HT1080 (cell line): Measurements from ENCODE around the gene SMARCD2. TPM values are rescaled to one million over a fixed set of nuclear protein-coding genes. Genes with fewer than 3 reads are reported as not detected.
A peak's percentile ranks its signal among the peaks of the same experiment; 100 is the strongest.

ENCODE experiments used
- DNase-seq: peaks from one replicate; pipeline ENCODE4 v3.0.0-alpha.2; 2015; ENCODE audit warnings: low read depth
- total RNA-seq: library from RNA; depleted of rRNA; stranded (reverse); fragments of >200 nt; shearing (Covaris generic); gene quantifications from 2 replicates; pipeline ENCODE4 v1.2.3, GENCODE V29; 2014

SMARCD2 gene
- total RNA-seq, 1 experiment from 2014 or later: 99.5 TPM

DNA sequence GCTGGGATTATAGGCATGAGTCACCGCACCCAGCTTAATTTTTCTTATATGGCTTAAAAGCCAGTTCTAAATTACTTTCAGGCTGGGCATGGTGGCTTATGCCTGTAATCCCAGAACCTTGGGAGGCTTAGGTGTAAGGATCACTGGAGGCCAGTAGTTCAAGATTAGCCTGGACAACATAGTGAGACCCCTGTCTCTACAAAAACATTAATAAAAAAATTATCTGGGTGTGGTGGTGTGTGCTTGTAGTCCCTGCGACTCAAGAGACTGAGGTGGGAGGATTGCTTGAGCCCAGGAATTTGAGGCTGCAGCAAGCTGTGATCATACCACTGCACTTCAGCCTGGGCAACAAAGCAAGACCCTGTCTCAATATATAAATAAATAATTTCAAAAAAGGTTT lies 10.8 kb upstream of the SMARCD2 start:
- no peak for DNase-seq

DNA sequence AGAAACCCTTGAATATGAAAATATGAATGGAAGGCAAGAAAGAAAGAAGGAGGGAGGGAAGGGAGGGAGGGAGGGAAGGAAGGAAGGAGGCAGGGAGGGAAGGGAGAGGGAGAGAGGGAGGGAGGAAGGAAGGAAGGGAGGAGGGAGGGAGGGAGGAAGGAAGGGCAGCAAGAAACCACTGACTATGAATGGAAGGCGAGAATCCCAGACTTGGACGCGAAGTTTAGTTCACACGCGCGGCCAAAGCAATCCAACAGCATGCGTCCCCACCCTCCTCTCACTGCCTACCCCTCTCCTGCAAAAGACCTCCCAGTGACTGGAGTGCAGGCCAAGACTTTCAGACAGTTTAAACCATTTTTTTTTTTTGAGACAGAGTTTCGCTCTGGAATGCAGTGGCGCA lies 7.9 kb upstream of the SMARCD2 start:
- DNase-seq: no peak

DNA sequence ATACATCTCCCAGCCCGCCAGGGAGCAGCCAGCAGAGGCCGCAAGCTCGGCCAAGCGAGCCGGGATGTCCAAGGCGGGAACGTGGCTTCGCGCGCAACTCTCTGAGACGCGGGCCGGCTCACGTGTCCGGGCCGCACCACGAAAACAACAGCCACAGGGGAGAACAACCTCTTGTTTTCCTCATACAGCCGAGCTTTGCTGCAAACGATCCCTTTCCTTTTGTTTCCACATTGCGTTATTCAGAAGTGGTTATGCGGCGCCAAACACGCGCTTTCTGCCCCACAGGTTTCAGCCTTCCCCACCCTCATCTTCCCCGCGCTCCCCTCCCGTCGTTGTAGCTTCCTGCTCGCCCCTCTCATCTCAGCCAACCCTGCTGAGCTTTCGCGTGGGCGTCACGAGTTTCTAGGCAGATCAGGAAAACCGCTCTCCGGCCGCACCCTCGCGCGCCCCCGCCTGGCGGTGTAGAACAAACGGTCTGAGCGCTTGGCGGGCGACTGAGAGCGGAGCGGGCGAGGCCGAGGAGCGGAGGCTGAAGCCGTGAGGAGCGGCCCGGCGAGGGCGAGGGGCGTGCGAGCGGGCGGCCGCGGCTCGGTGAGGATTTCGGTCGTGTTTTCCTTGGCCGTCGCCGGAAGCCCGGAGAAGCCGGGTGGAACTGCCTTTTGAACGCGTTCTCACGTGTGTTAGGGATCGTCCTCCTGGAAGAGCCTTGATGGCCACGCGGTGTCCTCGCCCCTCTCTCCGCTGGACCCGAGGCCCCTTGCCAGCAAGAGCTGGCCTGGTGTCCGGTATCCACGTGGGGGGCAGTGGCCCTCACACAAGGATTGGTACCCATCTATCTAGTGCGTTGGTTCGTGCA lies 6.6 kb upstream of the SMARCD2 start:
- peak; percentile 30 for DNase-seq

DNA sequence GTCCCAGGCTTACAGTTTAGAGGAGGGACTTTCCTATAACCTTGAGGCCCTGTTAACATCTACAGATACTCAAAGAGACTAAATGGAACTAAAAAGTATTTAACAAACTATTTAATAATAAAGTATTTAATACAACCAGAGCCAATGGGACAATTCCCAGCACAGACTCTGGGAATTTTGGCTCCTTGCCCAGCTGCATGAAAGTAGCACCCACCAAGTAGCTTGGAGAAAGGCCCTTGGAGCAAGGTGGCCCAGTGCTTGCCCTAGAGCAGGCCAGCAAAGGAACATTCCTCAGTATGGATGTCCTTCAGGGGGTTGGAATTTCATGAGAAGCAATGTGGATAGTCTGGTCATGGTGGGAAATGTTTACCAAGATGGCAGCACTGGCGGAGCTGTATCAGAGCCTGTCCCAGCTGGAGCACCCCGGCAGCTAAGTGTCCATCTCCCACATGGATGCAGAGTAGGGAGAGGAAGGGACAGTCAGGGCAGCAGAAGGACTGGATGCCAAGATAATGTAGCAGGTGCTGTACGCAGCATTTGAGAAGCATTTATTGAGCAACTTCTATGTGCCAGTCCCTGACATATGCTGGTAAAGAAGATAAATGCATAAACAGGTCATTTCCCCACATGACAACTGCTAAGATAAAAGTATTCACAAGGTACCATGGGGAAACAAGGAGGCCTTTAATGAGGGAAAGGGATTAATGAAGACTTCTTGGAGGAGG lies 5.2 kb upstream of the SMARCD2 start:
- no peak for DNase-seq

DNA sequence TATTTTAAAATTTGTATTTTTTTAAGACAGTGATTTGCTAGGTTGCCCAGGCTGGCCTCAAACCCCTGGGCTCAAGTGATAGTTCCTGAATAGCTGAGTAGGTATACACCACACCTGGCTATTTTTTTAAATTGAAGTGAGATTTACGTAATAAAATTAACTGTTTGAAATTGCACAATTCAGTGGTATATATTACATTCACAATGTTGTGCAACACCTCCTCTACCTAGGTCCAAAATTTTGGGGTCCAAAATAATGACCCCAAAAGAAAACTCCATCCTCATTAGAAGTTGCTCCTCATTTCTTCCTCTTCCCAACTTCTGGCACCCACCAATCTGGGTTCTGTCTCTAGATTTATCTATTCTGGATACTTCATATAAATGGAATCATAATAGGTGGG lies 3.0 kb upstream of the SMARCD2 start:
- DNase-seq: no peak

DNA sequence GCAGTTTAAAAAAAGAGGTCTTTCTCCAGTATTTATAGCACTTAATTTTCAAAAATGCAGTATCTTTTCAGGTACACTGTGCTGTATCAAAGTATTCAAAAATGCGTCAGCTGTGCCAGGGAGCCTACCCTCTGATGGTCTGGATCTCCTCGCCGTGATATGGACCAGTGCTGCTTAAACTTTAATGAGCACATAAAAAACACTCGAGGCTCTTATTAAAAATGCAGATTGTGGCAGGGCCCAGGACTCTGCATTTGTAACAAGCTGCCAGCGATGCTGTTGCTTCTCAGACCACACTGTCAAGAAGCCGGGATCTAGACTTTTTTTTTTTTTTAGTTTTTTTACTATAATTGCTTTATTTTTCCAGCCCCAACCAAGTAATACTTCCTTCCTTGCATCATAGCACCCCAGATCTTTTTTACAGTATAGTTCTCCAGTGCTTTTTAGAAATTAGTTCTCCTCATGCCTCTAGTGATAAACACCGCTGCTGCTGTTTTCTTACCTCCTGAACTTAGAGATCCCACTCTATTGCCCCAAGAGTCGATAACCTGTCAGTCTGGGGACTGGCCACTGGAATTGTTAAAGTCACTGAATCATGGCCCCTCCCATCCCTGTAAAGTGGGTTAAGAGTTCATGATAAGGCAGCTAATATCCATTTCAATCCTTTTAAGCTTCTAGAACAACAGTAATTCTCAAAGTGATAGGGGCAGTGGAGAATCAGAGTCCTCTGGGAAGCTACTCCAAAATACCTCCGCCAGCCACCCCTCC lies 1.6 kb upstream of the SMARCD2 start:
- DNase-seq: no peak

DNA sequence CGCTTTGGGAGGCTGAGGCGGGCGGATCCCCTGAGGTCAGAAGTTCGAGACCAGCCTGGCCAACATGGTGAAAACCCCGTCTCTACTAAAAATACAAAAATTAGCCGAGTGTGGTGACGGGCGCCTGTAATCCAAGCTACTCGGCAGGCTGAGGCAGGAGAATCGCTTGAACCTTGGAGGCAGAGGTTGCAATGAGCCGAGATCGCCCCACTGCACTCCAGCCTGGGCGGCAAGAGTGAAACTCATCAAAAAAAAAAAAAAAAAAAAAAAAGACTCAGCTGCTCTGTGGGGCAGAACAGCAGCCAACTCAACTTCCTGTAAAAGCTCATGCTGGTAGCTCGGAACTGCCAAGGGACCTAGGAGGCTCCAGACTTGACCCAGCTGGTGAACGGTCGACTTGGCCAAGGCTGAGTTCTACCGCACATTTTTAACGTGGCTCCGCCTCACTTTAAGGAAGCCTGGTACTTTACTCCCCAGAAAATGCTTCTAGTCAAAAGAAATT lies 953 bp upstream of the SMARCD2 start:
- peak; percentile 71 for DNase-seq

DNA sequence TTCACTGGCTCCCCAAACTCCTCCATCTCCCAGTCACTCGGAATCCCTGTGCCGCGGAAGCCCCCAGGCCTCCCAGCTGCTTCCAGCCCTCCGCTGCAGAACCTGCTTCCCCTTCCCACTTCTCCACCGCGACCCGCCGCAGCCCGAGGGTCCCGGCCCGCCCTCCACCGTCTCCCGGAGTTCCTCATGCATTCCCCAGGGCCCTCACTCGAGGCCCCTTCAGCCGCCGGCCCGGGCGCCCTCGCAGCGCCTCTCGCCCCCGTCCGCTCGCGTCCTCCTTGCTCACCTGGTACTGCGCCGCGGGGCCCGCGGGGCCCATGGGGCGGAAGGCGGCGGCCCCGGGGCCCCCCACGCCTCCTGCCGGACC lies 329 bp downstream of the SMARCD2 start:
- DNase-seq: no peak

DNA sequence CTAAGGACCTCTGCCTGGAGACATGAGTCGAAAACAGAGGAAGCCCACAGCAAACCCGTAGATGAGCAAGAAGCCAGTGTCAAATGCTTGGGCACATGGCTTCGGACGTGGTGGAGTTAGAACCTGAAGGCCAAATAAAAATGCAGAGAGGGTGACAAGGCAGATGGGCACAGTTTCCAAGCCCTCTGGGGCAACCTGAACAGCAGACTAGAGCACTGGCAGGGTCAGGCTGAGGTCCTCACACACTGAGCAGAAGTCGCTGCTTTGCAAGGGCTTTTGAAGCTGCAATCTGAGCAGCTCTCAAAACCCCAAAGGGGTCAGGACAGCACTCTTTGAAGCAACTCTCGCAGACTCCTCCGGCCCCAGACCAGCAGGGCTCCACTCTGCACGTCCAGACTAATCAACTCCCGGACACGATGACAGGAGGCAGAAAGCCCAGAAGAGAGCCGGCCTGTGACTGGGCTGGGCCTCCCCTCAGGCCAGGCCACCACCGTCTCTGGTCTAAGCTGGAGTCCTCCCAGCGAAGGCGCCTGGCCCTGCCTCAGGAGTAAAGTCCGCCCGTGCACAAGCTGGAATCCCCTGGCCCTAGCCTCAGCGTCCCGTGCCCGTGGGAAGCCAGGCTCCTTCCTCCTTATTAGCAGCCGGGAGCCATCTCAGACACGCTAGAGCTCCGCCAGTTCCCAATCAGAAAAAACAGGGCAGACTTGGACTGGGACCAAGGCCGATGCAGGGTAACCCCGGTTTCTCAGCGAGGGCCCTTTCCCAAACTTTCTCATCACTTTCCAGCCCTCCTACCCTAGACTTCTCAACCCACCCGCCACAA lies 924 bp downstream of the SMARCD2 start:
- DNase-seq: no peak

DNA sequence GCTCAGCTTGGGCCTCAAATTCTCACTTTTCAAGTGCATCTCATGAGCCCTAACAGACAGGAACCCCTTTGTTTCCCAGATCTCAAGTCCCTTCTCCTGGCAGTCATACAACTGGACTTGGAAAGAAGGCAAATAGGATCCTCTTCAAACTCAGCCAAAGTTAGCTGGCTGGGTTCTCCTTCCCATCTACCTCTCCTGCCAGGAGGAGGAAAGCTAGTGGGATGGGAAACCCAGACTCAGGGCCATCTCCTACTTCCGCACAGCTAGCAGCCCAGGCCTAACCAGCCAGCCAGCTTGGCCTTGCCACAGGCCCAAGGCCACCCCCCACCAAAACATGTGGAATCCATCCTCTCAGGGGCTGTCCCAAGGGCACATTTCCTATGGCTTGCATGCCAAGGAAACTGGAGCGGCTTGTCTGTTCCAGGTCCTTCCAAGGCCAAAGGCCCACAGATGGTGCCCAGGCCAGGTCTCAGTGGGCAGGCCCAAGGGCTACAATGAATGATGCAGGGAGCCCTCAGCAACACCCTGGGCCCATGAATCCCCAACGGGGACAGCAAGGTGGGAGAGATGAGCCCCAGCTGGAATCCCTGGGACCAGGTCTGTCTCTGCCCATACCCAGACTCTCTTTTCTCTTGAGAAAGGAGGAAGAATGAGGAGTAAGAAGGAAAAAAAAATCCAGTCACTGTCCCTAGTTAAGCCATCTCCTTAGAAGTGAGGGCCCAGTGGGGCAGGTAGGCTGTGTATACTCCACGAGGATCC lies 1.7 kb downstream of the SMARCD2 start:
- no peak for DNase-seq

DNA sequence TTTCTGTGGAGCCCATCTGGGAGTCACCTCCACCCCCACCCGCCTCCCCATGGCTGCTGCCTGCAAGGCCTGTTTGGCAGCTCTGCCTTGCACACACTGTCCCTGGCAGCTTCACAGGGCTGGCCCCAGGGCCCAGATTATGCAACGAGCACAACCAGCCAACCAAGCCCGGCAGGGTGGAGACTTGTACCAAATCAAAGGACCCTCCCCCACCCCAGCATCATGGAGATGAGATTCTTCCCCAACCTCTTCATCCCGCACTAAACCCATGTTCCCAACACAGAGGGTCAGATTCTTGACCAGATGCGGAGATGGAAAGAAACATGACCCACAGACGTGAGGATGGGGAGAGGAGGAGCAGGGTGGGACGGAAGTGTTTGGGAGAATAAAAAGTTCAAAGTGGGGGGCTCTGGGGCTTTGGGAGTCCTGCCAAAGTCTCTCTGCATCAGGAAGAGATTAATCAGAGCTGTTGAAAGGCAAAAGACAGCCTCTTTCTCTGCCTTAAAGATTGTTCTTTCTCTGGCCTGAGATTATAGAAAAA lies 3.8 kb downstream of the SMARCD2 start:
- DNase-seq: no peak

DNA sequence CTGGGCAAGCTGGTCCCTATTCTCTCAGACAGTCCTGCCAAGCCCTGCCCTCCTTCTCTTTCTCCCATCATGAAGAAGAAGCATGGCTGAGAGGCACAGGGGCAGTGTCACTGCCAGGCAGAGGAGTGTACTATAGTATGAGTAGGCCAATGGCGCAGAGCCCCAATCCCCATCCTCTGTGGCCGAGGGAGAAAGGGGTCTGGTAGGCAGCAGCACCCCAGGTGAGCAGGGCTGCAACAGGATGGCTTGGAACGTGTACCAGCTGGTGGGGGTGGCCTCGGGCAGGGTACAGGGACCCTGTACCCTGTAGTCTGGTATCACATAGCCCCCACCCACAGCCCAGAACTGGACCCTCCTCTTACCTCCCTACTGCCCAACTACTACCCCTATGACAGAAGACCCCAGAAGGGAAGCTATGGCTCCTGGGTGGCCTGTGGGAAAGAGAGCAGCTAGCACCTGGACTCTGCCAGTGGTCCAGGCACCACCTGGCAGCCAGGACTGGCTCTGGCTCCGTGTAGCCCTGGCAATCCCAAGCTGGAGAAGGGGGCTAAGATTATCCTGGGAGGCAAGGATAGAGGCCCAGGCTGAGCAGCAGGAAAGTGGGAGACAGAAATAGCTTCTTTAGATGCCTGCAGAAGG lies 4.4 kb downstream of the SMARCD2 start:
- no peak for DNase-seq

DNA sequence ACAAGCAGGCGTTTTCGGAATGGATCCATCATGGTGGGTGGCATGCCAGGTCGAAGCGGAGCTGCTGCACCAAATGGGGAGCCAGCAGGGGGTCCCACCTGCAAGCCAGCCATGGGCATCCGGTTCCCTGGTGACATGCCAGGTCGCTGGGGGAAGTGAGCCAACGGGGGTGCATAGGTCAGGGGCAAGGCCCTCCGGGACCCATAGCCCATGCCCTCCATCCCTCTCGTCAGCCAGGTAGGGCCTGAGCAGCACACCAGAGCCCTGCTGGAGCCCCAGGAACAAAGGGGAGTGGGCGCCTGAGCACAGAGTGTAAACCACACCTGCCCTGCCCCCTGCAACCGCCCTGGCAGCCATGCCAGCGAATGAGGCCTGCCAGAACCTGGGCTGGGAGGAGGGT lies 5.0 kb downstream of the SMARCD2 start:
- no peak for DNase-seq

DNA sequence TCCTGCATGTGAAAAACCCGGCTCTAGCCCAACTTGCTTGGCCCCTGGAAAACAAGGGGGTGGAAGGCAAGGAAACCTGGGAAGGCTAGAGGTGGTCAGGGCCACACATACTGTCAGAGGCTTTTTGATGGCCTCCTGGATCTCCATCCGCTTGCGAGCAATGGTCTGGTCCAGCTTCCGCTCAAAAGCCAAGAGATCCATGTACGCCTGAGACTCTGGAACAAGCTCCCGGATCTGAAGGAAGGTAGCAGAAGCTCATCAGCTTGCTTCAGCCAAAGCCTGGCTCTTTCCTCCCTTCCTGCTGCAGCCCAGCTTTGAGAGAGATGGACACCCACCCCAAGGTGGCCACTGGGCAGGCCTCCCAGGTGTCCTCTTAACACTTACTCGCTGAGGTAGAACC lies 5.7 kb downstream of the SMARCD2 start:
- no peak for DNase-seq

DNA sequence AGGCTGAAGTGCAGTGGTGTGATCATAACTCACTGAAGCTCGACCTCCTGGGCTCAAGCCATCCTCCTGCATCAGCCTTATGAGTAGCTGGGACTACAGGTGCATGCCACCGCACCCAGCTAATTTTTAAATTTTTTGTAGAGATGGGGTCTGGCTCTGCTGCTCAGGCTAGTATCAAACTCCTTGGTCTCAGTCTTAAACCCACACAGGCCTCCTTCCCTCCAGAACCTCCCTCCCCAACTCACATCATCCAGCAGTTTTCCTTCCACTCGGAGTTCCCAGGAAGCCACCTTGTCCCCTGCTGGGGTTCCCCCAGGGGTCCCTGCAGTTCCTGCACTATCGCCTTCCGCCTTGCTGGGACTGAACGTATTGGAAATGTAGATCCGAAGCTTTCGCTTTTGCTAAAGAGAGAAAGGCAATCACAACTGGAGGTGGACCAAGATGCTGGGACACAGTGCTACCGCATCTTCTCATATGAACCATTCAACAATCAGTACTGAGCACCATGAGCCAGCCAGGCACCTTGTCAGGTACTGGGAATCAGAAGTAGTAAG lies 7.2 kb downstream of the SMARCD2 start:
- DNase-seq: no peak

DNA sequence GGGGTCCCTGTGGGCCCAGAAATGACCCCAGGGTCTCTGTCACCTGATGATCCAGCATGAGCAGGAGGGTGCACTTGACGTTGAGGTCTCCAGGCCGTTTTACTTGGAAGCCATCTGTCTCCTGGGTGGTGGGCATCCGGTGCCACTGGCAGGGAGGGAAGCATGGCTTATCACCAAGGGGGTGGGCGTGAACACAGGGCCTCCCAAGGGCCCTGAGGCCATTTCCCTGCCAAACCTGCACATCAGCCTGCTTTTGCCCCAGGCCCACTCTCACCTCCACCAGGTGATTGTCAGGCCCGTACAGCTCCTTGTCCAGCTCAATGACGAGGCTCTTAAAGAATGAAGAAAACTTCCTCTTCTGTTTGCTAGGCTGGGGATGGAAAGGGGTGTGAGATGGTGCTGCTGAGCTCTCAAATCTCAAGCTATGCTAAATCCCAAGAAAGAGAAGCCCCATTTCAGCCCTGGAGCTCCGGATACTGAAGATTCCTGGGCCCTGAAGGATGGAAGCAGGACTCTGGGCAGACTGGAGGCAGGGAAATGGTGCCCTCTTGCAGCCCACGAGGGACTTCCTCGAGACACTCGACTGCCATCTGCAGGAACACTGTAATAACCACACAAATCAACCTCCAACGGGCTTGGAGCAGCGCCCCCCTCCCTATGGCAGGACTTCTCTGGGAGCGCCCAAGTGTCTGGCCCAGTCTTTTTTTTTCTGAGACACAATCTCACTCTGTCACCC lies 7.9 kb downstream of the SMARCD2 start:
- DNase-seq: peak; percentile 87

DNA sequence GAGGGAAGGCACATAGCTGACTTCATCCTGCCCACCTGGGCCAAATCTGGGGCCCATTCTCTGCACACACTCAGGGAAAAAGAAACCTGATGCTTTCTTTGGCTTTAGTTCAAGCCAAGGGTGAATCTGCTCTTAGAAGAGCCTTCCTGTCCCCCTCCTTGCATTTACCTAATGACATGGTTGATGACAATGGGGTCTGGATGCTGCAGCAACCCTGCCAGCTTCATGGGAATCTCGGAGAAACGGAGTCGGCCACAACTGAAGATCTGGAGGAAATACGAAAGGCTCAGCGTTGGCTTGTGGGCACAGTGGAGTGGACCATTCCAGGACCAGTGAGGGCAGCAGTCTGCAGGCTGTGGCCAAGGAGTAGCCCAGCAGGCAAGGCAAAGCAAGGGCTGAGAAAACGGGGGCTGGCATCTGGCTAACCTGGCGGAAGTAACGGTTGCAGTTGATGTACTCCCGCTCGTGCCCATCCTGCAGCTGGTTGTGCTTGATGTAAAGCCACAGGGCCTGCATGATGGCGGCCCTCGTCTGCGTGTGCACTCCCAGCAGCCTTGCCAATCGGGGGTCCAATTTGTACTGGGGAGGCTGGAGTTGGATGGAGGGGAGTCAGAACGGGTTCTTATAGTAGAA lies 8.6 kb downstream of the SMARCD2 start:
- no peak for DNase-seq
